Measurements from ENCODE around the gene SSU72.
"Not testable (repeated sequence)": the region's sequence is repeated elsewhere in the genome, so short reads cannot be mapped to it uniquely, and the experiment has no call there.

SSU72 gene

GRCh38 chr1:1534401-1535154, 40.1 kb downstream of the SSU72 start:
- TF ChIP-seq CTCF (IDR thresholded peaks at IDR 0.05; ENCODE audit: low read depth, low read length) (no peak), MAX (IDR thresholded peaks at IDR 0.05; ENCODE audit: low read depth, low read length) (no peak), POLR2A (IDR thresholded peaks at IDR 0.05; ENCODE audit: extremely low read depth, insufficient read length) (no peak), MYC (IDR thresholded peaks at IDR 0.05; ENCODE audit: low read depth, low read length) (no peak)
- DNase-seq (ENCODE audit: low read depth), result no peak
- no peak overlapping the region for H3K4me3 ChIP-seq (ENCODE audit: low read depth, low read length)

DNA sequence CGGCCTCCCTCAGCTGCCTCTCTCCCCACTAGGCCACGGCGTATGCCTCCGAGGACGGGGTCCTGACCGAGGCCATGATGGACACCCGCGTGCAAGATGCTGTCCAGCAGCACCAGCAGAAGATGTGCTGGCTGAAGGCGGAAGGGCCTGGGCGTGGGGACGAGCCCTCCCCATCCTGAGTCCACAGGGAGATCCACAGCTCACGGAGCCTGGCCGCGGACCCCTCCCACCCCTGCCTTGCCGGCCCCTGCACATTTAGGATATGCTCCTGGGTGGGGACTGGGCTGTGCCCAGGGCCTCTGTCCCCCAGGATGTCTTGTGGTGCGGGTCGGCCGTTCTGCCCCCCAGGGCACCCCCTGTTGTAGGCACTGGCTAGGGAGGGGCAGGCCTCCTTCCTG, 40.8 kb downstream of the SSU72 start:
- not testable (repeated sequence) for DNase-seq (ENCODE audit: low read depth); H3K4me3 ChIP-seq (ENCODE audit: low read depth, low read length)

GRCh38 chr1:1533176-1533893, 41.3 kb downstream of the SSU72 start:
- DNase-seq (ENCODE audit: low read depth); H3K4me3 ChIP-seq (ENCODE audit: low read depth, low read length): not testable (repeated sequence)

DNA sequence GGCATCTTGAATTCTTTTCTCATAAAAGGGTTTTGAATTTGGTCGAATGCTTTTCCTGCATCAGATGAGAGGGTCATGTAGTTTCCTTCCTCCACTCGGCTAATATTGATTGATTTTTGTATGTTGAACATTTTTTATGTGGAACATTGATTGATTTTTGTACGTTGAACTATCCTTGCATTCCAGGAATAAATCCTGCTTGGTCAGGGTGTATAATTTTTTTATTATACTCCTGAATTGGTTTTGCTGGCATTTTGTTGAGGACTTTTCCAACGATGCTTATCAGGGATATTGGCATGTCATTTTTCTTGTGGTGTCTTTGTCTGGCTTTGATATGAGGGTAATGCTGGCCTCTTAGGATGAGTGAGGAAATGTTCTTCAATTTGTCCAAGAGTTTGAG, 42.7 kb downstream of the SSU72 start:
- TF ChIP-seq MAX (IDR thresholded peaks at IDR 0.05; ENCODE audit: low read depth, low read length) (no peak), CTCF (IDR thresholded peaks at IDR 0.05; ENCODE audit: low read depth, low read length) (no peak), MYC (IDR thresholded peaks at IDR 0.05; ENCODE audit: low read depth, low read length) (no peak), POLR2A (IDR thresholded peaks at IDR 0.05; ENCODE audit: extremely low read depth, insufficient read length) (no peak)
- no peak overlapping the region for H3K4me3 ChIP-seq (ENCODE audit: low read depth, low read length)
- DNase-seq (ENCODE audit: low read depth), result no peak

DNA sequence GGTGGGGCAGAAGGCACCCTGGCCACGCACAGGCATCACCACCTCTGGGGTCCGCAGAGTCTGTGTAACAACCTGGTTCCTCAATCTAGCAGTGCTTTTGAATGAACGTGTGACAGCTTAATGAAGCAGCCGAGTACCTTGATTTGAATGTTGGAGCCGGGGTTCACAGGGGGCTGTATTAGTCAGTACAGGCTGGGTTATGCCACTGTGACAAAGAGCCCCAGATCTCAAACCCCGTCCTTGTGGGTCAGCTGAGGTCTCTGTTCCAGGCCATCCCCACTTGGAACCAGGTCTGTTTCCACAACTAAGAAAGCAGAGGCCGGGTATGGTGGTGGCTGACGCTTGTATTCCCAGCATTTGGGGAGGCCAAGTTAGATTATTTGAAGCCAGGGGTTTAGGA, 44.7 kb downstream of the SSU72 start:
- no peak for DNase-seq (ENCODE audit: low read depth)
- H3K4me3 ChIP-seq (ENCODE audit: low read depth, low read length), result no peak overlapping the region
- TF ChIP-seq POLR2A (IDR thresholded peaks at IDR 0.05; ENCODE audit: extremely low read depth, insufficient read length) (no peak), CTCF (IDR thresholded peaks at IDR 0.05; ENCODE audit: low read depth, low read length) (no peak), MAX (IDR thresholded peaks at IDR 0.05; ENCODE audit: low read depth, low read length) (no peak), MYC (IDR thresholded peaks at IDR 0.05; ENCODE audit: low read depth, low read length) (no peak)

GRCh38 chr1:1529321-1529720, 45.3 kb downstream of the SSU72 start:
- no peak for DNase-seq (ENCODE audit: low read depth)
- TF ChIP-seq MYC (IDR thresholded peaks at IDR 0.05; ENCODE audit: low read depth, low read length), result no peak
- no peak for TF ChIP-seq MAX (IDR thresholded peaks at IDR 0.05; ENCODE audit: low read depth, low read length)
- no peak for TF ChIP-seq CTCF (IDR thresholded peaks at IDR 0.05; ENCODE audit: low read depth, low read length)
- no peak for TF ChIP-seq POLR2A (IDR thresholded peaks at IDR 0.05; ENCODE audit: extremely low read depth, insufficient read length)

More at GRCh38 chr1:1529321-1529720, 45.3 kb downstream of the SSU72 start:
- H3K4me3 ChIP-seq (ENCODE audit: low read depth, low read length), result no peak overlapping the region

Data from NB4 (cell line).